ENCODE results near the gene BCR. TPM values are rescaled to one million over a fixed set of nuclear protein-coding genes. Genes with fewer than 3 reads are reported as not detected.

Gene BCR
- total and polyA plus RNA-seq, 2 donors (not counting 1 experiment from before 2014, with no cell fraction given), result 30.2 to 46.4 TPM

DNA sequence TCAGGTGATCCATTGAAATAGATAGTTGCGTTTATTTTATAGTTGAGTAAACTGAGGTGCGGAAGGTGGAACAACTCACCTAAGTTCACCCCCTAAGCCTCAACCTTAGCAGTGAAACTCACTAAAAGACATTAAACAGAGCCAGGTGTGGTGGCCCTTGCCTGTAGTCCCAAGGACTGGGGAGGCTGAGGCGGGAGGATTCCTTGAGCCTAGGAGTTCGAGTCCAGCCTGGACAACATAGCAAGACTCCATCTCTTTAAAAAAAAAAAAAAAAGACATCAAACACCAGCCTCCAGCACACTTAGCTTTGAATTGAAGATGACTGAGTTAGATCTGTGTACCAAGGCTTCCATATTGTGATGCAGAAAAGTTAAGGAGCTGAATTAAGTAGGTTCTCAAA lies 35.9 kb upstream of the BCR start:
- CTCF ChIA-PET, result interaction anchor here (0.6 to 3.2 kb wide), 14 partner anchors 9 to 260 kb away, joined by 3 to 12 read pairs (median 4); partner anchors contain the start of gene GNAZ
- Mint-ChIP-seq H3K4me1 (peaks cover 43% of the 10 kb centered on the region), H3K4me3 (peak overlapping the region; percentile 58), H3K9me3 (ENCODE audit: insufficient read depth) (no peaks in the 10 kb centered on the region), H3K27me3 (no peaks in the 10 kb centered on the region), H3K27ac (peak overlapping the region; percentile 96)
- no peak for TF ChIP-seq CTCF (IDR thresholded peaks at IDR 0.05)
- TF ChIP-seq EZH2 (IDR thresholded peaks at IDR 0.05; ENCODE audit: borderline replicate concordance, insufficient read depth, low read depth, low read length, poor library complexity, severe bottlenecking), result no peak
- POLR2A ChIA-PET, result interaction anchor here (0.5 to 0.9 kb wide), 6 partner anchors 9 to 1081 kb away, joined by 3 to 12 read pairs (median 4); no protein-coding TSS in a partner anchor
- DNase-seq, result no peak
- peak overlapping the region; percentile 79 for H3K4me2 ChIP-seq (replicated peaks; ENCODE audit: low read depth, low read length, poor library complexity, severe bottlenecking)
- ATAC-seq (ENCODE audit: low read depth), result no peak
- H3K36me3 ChIP-seq (replicated peaks in 1 of 2; ENCODE audit: control extremely low read depth in 1 of 2, control insufficient read depth in 1 of 2, extremely low read depth in 1 of 2, insufficient read depth in 2 of 2, low read length in 1 of 2), result no peaks in the 10 kb centered on the region
- intact Hi-C loops (cut with micrococcal nuclease), result loop anchor here (5.0 to 10.0 kb wide), 3 partner anchors 72 to 1410 kb away; partner anchors contain the start of genes GNAZ, GUCD1 and SNRPD3
- no peaks in the 10 kb centered on the region for H4K20me1 ChIP-seq (ENCODE audit: control insufficient read depth, insufficient read depth, low read length, poor library complexity, severe bottlenecking)
- H3K79me2 ChIP-seq (ENCODE audit: control insufficient read depth, insufficient read depth, low read length), result no peaks in the 10 kb centered on the region
- peak overlapping the region; percentile 16 to 52 (median 33) for H3K4me3 ChIP-seq (ENCODE audit: control extremely low read depth in 1 of 5, extremely low read depth in 1 of 5, insufficient read depth in 1 of 5, low read depth in 2 of 5, low read length in 4 of 5)
- peak overlapping the region; percentile 19 to 58 for H3K27ac ChIP-seq (ENCODE audit: low read length in 2 of 2)
- no peak overlapping the region for H2AFZ ChIP-seq (ENCODE audit: insufficient read depth, low read depth, low read length, poor library complexity, severe bottlenecking)
- H3K4me1 ChIP-seq (ENCODE audit: control insufficient read depth in 2 of 2, insufficient read depth in 2 of 2, low read length in 2 of 2), result peaks cover 45 to 66% of the 10 kb centered on the region in 2 donors
- no peaks in the 10 kb centered on the region for H3K27me3 ChIP-seq (replicated peaks in 1 of 4; ENCODE audit: control extremely low read depth in 1 of 4, control insufficient read depth in 3 of 4, insufficient read depth in 4 of 4, low read length in 3 of 4)
- no peaks in the 10 kb centered on the region for H3K9me3 ChIP-seq (ENCODE audit: control extremely low read depth in 1 of 3, control insufficient read depth in 2 of 3, insufficient read depth in 1 of 3, low read length in 2 of 3)
- peak overlapping the region; percentile 34 for H3K9ac ChIP-seq (ENCODE audit: low read length)
- no CpG with 5 or more reads among the region's 4 CpGs for WGBS (ENCODE audit: insufficient coverage)

All from B cell (primary cell).